Fibroblast of skin of right quadriceps (primary cell): ENCODE results near the gene CCDC85B.
"Not testable (repeated sequence)": the region's sequence is repeated elsewhere in the genome, so short reads cannot be mapped to it uniquely, and the experiment has no call there.

ENCODE experiments used
- DNase-seq: peaks from one replicate; pipeline ENCODE4 v3.0.0-alpha.2; 2013

CCDC85B gene

GRCh38 chr11:65890324-65891218 is at the start of gene CCDC85B:
TSS of gene CCDC85B (plus strand) at chr11:65890673. CDS start at chr11:65890784, 111 bp downstream.
- peak; percentile 96 for DNase-seq

- DNase-seq = no peak
These were observed 48.3 kb upstream of the CCDC85B start for GRCh38 chr11:65842144-65842543.

GRCh38 chr11:65843811-65844210 is 46.7 kb upstream of the CCDC85B start:
- DNase-seq = no peak

- DNase-seq = no peak
These were observed 46.1 kb upstream of the CCDC85B start for GRCh38 chr11:65844231-65844872.

GRCh38 chr11:65847746-65848145 is 42.7 kb upstream of the CCDC85B start:
- no peak for DNase-seq

GRCh38 chr11:65848693-65849092 is 41.8 kb upstream of the CCDC85B start:
- DNase-seq = not testable (repeated sequence)

- DNase-seq = no peak
These were observed 41.1 kb upstream of the CCDC85B start for GRCh38 chr11:65849366-65849765.

- no peak for DNase-seq
These were observed 40.7 kb upstream of the CCDC85B start for GRCh38 chr11:65849771-65850216.

GRCh38 chr11:65850217-65851082 is 40.0 kb upstream of the CCDC85B start:
- no peak for DNase-seq

GRCh38 chr11:65851083-65851579 is 39.3 kb upstream of the CCDC85B start:
- no peak for DNase-seq

GRCh38 chr11:65851811-65852507 is 38.5 kb upstream of the CCDC85B start:
- DNase-seq = no peak

GRCh38 chr11:65852508-65853245 is 37.8 kb upstream of the CCDC85B start:
- no peak for DNase-seq

GRCh38 chr11:65853246-65853979 is 37.1 kb upstream of the CCDC85B start:
- DNase-seq = no peak

GRCh38 chr11:65854161-65854592 is 36.3 kb upstream of the CCDC85B start:
- no peak for DNase-seq

- DNase-seq = no peak
These were observed 35.3 kb upstream of the CCDC85B start for GRCh38 chr11:65854852-65855837.

GRCh38 chr11:65855927-65856363 is 34.5 kb upstream of the CCDC85B start:
- DNase-seq = no peak

- peak; percentile 54 for DNase-seq
These were observed 33.6 kb upstream of the CCDC85B start for GRCh38 chr11:65856689-65857499.

- DNase-seq = no peak
These were observed 33.0 kb upstream of the CCDC85B start for GRCh38 chr11:65857500-65857852.
